Measurements from ENCODE around the gene EPS15.

DNA sequence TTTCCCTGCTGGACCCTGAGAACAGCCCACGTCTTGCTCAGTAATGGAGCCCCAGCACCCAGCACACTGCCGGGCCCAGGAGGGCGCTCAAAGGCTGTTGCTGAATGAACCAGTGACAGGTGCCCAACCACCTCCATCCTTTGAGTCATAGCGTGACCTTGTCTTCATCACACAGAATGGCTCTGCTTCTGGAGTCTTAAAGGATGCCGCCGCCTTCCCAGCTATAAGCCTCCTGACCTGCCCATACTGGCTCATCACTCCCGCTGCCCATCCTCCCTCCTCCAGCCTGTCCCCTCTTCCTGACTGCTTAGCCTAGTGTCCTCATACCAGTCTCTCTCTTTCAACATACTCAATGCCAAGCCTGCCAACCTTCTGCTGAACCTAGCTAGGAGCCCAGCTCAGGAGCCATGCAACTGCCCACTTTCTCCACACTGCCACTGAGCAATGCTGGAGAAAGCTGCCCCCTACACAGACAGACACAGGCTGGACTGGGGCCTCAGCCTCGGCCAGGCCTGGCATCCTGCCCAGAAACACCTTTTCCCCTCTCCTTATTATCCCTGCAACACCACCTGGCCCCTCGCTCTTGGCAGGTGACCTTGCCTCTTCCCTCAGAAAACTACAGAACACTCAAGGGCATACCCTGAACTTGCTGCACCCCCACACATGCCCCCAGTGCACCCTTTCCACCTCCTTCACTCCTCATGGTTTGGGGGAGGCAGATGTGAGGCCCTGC lies 202.8 kb downstream of the EPS15 start:
- TF ChIP-seq, protein P1, sequence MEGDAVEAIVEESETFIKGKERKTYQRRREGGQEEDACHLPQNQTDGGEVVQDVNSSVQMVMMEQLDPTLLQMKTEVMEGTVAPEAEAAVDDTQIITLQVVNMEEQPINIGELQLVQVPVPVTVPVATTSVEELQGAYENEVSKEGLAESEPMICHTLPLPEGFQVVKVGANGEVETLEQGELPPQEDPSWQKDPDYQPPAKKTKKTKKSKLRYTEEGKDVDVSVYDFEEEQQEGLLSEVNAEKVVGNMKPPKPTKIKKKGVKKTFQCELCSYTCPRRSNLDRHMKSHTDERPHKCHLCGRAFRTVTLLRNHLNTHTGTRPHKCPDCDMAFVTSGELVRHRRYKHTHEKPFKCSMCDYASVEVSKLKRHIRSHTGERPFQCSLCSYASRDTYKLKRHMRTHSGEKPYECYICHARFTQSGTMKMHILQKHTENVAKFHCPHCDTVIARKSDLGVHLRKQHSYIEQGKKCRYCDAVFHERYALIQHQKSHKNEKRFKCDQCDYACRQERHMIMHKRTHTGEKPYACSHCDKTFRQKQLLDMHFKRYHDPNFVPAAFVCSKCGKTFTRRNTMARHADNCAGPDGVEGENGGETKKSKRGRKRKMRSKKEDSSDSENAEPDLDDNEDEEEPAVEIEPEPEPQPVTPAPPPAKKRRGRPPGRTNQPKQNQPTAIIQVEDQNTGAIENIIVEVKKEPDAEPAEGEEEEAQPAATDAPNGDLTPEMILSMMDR (IDR thresholded peaks at IDR 0.05; ENCODE audit: low read depth, low read length, missing input control), result no peak
- no peak for TF ChIP-seq RXRA (IDR thresholded peaks at IDR 0.05)
- no peak for TF ChIP-seq RAD21 (IDR thresholded peaks at IDR 0.05)

Data from liver (tissue), 3 donors.